HepG2 (cell line): ENCODE measurements around the gene BLOC1S4. TPM values are rescaled to one million over a fixed set of nuclear protein-coding genes. Genes with fewer than 3 reads are reported as not detected.

ENCODE experiments used
- AHDC1 ChIP-seq: sonication (generic); formaldehyde crosslinking; IDR thresholded peaks from 2 replicates; pipeline ENCODE4 v1.5.1; 2020; ENCODE audit warnings: mild to moderate bottlenecking, missing genetic modification reagents, borderline replicate concordance
- ARNT ChIP-seq: fragments of 450-650 bp; IDR thresholded peaks from 2 replicates; pipeline ENCODE4 v1.6.1; 2017
- IRF1 ChIP-seq: sonication (generic); formaldehyde crosslinking; IDR thresholded peaks from 2 replicates; pipeline ENCODE4 v1.4.0; 2020; ENCODE audit warnings: low read depth, mild to moderate bottlenecking, missing genetic modification reagents
- MBNL3 ChIP-seq: fragments of 250-450 bp; sonication (Bioruptor Pico); conservative IDR thresholded peaks from 2 replicates; pipeline ENCODE4 v1.8.0; 2022; ENCODE audit warnings: mild to moderate bottlenecking, inconsistent platforms
- MYC ChIP-seq: sonication (generic); formaldehyde crosslinking; IDR thresholded peaks from 2 replicates; pipeline ENCODE4 v1.9.0; 2021; ENCODE audit warnings: missing genetic modification reagents, borderline replicate concordance
- NFIC ChIP-seq: IDR thresholded peaks from 2 replicates; pipeline ENCODE4 v1.6.1; 2012; ENCODE audit warnings: mild to moderate bottlenecking, low read length, inconsistent platforms
- NONO ChIP-seq, 2 experiments: fragments of 450-650 bp in 1 of 2; sonication (generic) in 1 of 2; formaldehyde crosslinking in 1 of 2; IDR thresholded peaks in 1 of 2; conservative IDR thresholded peaks in 1 of 2; 2 replicates each; pipeline versions ENCODE4 v1.6.1 to v1.8.0; 2017 to 2022; ENCODE audit warnings: mild to moderate bottlenecking in 1 of 2, missing genetic modification reagents in 1 of 2, moderate library complexity in 1 of 2
- RARA ChIP-seq: IDR thresholded peaks from 2 replicates; pipeline ENCODE4 v1.6.1; 2016; ENCODE audit warnings: missing genetic modification reagents, missing compliant biosample characterization
- TGIF2 ChIP-seq: IDR thresholded peaks from 2 replicates; pipeline ENCODE4 v1.6.1; 2016; ENCODE audit warnings: control low read depth, missing compliant biosample characterization
- XBP1 ChIP-seq: sonication (generic); formaldehyde crosslinking; IDR thresholded peaks from 2 replicates; pipeline ENCODE4 v1.5.0; 2020; ENCODE audit warnings: missing genetic modification reagents
- ZBTB10 ChIP-seq: sonication (generic); formaldehyde crosslinking; IDR thresholded peaks from 2 replicates; pipeline ENCODE4 v1.4.0; 2020; ENCODE audit warnings: missing genetic modification reagents, borderline replicate concordance
- ZNF121 ChIP-seq: sonication (generic); formaldehyde crosslinking; IDR thresholded peaks from 2 replicates; pipeline ENCODE4 v1.5.0; 2020; ENCODE audit warnings: mild to moderate bottlenecking, missing genetic modification reagents
- ZNF251 ChIP-seq: sonication (generic); formaldehyde crosslinking; IDR thresholded peaks from 2 replicates; pipeline ENCODE4 v1.9.0; 2021; ENCODE audit warnings: mild to moderate bottlenecking, missing genetic modification reagents
- ZNF253 ChIP-seq: sonication (generic); formaldehyde crosslinking; IDR thresholded peaks from 2 replicates; pipeline ENCODE4 v1.8.0; 2022; ENCODE audit warnings: mild to moderate bottlenecking, missing genetic modification reagents, borderline replicate concordance
- ZNF282 ChIP-seq: fragments of 450-650 bp; IDR thresholded peaks from 2 replicates; pipeline ENCODE4 v1.6.1; 2018; ENCODE audit not compliant: partially characterized antibody
- ZNF317 ChIP-seq: sonication (generic); formaldehyde crosslinking; IDR thresholded peaks from 2 replicates; pipeline ENCODE4 v1.5.0; 2020; ENCODE audit warnings: mild to moderate bottlenecking, missing genetic modification reagents
- ZNF414 ChIP-seq: sonication (generic); formaldehyde crosslinking; IDR thresholded peaks from 2 replicates; pipeline ENCODE4 v1.5.0; 2020; ENCODE audit warnings: missing genetic modification reagents
- ZNF772 ChIP-seq: sonication (generic); formaldehyde crosslinking; IDR thresholded peaks from 2 replicates; pipeline ENCODE4 v1.5.0; 2020; ENCODE audit warnings: mild to moderate bottlenecking, missing genetic modification reagents
- ZNF891 ChIP-seq: sonication (generic); formaldehyde crosslinking; IDR thresholded peaks from 2 replicates; pipeline ENCODE4 v1.5.0; 2020; ENCODE audit warnings: mild to moderate bottlenecking, missing genetic modification reagents
- polyA plus RNA-seq, 8 experiments: library from polyadenylated mRNA; depleted of rRNA in 3 of 8; stranded (reverse) in 7 of 8; unstranded in 1 of 8; fragments of >200 nt; fragmentation: Illumina TruSeq in 4 of 8; extraction: Trizol in 4 of 8; gene quantifications; 2 replicates each; pipeline versions ENCODE4 v1.2.1 to v1.2.3, GENCODE V29; 2011 to 2016; ENCODE audit warnings: low read depth in 4 of 8, missing spikeins in 1 of 8, mixed read lengths in 1 of 8; ENCODE audit not compliant: insufficient read depth in 1 of 8
- total RNA-seq, 5 experiments: library from RNA; depleted of rRNA; stranded (reverse); fragments of >200 nt; fragmentation: Illumina TruSeq; extraction: Trizol; gene quantifications; 2 replicates each; pipeline ENCODE4 v1.2.3, GENCODE V29; 2016; ENCODE audit warnings: low read depth in 1 of 5

BLOC1S4 gene
- total and polyA plus RNA-seq, 2 of the 13 experiments (the other 11 are each of a cell fraction or from before 2014, with no cell fraction given), result 15.5 to 20.9 TPM

GRCh38 chr4:6673660-6674499, 42.1 kb upstream of the BLOC1S4 start (continued):
- peak; percentile 56 for TF ChIP-seq ZNF414 (CRISPR knock-in tag)
- TF ChIP-seq RARA (CRISPR knock-in tag), result peak; percentile 51
- peak; percentile 62 for TF ChIP-seq ZNF253
- TF ChIP-seq IRF1, result no peak
- no peak for TF ChIP-seq NONO (IDR thresholded peaks at IDR 0.05)
- peak; percentile 81; the same call in 1 of the 2 replicates for TF ChIP-seq NONO (CRISPR knock-in tag; conservative IDR thresholded peaks at IDR 0.05)
- TF ChIP-seq XBP1 (CRISPR knock-in tag), result no peak
- TF ChIP-seq MYC (CRISPR knock-in tag), result peak; percentile 79
- no peak; the same call in 1 of the 2 replicates for TF ChIP-seq ZNF317
- no peak for TF ChIP-seq NFIC
- no peak for TF ChIP-seq ZNF282
- TF ChIP-seq ARNT, result no peak
- TF ChIP-seq ZNF121 (CRISPR knock-in tag), result no peak
- TF ChIP-seq ZNF772 (CRISPR knock-in tag), result peak; percentile 96
- no peak for TF ChIP-seq ZBTB10 (CRISPR knock-in tag)
- peak; percentile 60; the same call in 1 of the 2 replicates for TF ChIP-seq AHDC1
- TF ChIP-seq MBNL3, result no peak
- TF ChIP-seq ZNF251 (CRISPR knock-in tag), result 0 out of 2 replicates have a peak, but pooled peaks have one; percentile 30
- TF ChIP-seq TGIF2 (CRISPR knock-in tag), result 0 out of 2 replicates have a peak, but pooled peaks have one; percentile 46
- TF ChIP-seq ZNF891 (CRISPR knock-in tag), result peak; percentile 91; the same call in 1 of the 2 replicates
